ENCODE results near the gene FRRS1L.

The FRRS1L gene

GRCh38 chr9:109158651-109159050 is 8.4 kb downstream of the FRRS1L start:
- Histone ChIP-seq H3K36me3 (ENCODE audit: control insufficient read depth, insufficient read depth, low read length) (no peaks in the 10 kb centered on the region), H3K4me3 (ENCODE audit: low read length) (no peak overlapping the region), H3K27me3 (ENCODE audit: control insufficient read depth, insufficient read depth, low read length) (no peaks in the 10 kb centered on the region; the same call in 1 of the 2 replicates), H3K27ac (ENCODE audit: low read length) (no peak overlapping the region), H3K4me1 (ENCODE audit: control insufficient read depth, insufficient read depth, low read length) (no peaks in the 10 kb centered on the region), H3K9me3 (ENCODE audit: control insufficient read depth, insufficient read depth, low read length) (no peaks in the 10 kb centered on the region; the same call in 1 of the 2 replicates)
- no peak for DNase-seq (ENCODE audit: low read depth, low spot score)

- no peak for DNase-seq (ENCODE audit: low read depth, low spot score)
- no peaks in the 10 kb centered on the region for H3K4me1 ChIP-seq (ENCODE audit: control insufficient read depth, insufficient read depth, low read length)
- no peaks in the 10 kb centered on the region for H3K36me3 ChIP-seq (ENCODE audit: control insufficient read depth, insufficient read depth, low read length)
- H3K4me3 ChIP-seq (ENCODE audit: low read length): no peak overlapping the region
- H3K27me3 ChIP-seq (ENCODE audit: control insufficient read depth, insufficient read depth, low read length): no peaks in the 10 kb centered on the region; the same call in 1 of the 2 replicates
- no peak overlapping the region for H3K27ac ChIP-seq (ENCODE audit: low read length)
- no peaks in the 10 kb centered on the region; the same call in 1 of the 2 replicates for H3K9me3 ChIP-seq (ENCODE audit: control insufficient read depth, insufficient read depth, low read length)
- WGBS (ENCODE audit: insufficient coverage, insufficient read length): no CpG with 5 or more reads among the region's 8 CpGs
These were observed 10.3 kb downstream of the FRRS1L start for GRCh38 chr9:109156708-109157107.

- no CpG with 5 or more reads among the region's 3 CpGs for WGBS (ENCODE audit: insufficient coverage, insufficient read length)
These were observed 16.0 kb downstream of the FRRS1L start for GRCh38 chr9:109150925-109151545.

GRCh38 chr9:109149722-109150121 is 17.3 kb downstream of the FRRS1L start:
- H3K9me3 ChIP-seq (ENCODE audit: control insufficient read depth, insufficient read depth, low read length): no peaks in the 10 kb centered on the region; the same call in 1 of the 2 replicates
- no peak for DNase-seq (ENCODE audit: low read depth, low spot score)

More at GRCh38 chr9:109150925-109151545, 16.0 kb downstream of the FRRS1L start:
- DNase-seq (ENCODE audit: low read depth, low spot score): no peak
- Histone ChIP-seq H3K4me1 (ENCODE audit: control insufficient read depth, insufficient read depth, low read length) (no peaks in the 10 kb centered on the region), H3K4me3 (ENCODE audit: low read length) (no peak overlapping the region), H3K27me3 (ENCODE audit: control insufficient read depth, insufficient read depth, low read length) (no peaks in the 10 kb centered on the region; the same call in 1 of the 2 replicates), H3K27ac (ENCODE audit: low read length) (no peak overlapping the region), H3K36me3 (ENCODE audit: control insufficient read depth, insufficient read depth, low read length) (no peaks in the 10 kb centered on the region), H3K9me3 (ENCODE audit: control insufficient read depth, insufficient read depth, low read length) (no peaks in the 10 kb centered on the region; the same call in 1 of the 2 replicates)

GRCh38 chr9:109149089-109149488 is 18.0 kb downstream of the FRRS1L start:
- WGBS (ENCODE audit: insufficient coverage, insufficient read length): no CpG with 5 or more reads among the region's 5 CpGs
- DNase-seq (ENCODE audit: low read depth, low spot score): no peak
- H3K4me1 ChIP-seq (ENCODE audit: control insufficient read depth, insufficient read depth, low read length): no peaks in the 10 kb centered on the region
- H3K4me3 ChIP-seq (ENCODE audit: low read length): no peak overlapping the region
- H3K27ac ChIP-seq (ENCODE audit: low read length): no peak overlapping the region
- no peaks in the 10 kb centered on the region for H3K36me3 ChIP-seq (ENCODE audit: control insufficient read depth, insufficient read depth, low read length)
- H3K27me3 ChIP-seq (ENCODE audit: control insufficient read depth, insufficient read depth, low read length): no peaks in the 10 kb centered on the region; the same call in 1 of the 2 replicates
- H3K9me3 ChIP-seq (ENCODE audit: control insufficient read depth, insufficient read depth, low read length): no peaks in the 10 kb centered on the region; the same call in 1 of the 2 replicates

More at GRCh38 chr9:109149722-109150121, 17.3 kb downstream of the FRRS1L start:
- no peak overlapping the region for H3K4me3 ChIP-seq (ENCODE audit: low read length)
- no peaks in the 10 kb centered on the region for H3K4me1 ChIP-seq (ENCODE audit: control insufficient read depth, insufficient read depth, low read length)
- no peak overlapping the region for H3K27ac ChIP-seq (ENCODE audit: low read length)
- H3K27me3 ChIP-seq (ENCODE audit: control insufficient read depth, insufficient read depth, low read length): no peaks in the 10 kb centered on the region; the same call in 1 of the 2 replicates
- no peaks in the 10 kb centered on the region for H3K36me3 ChIP-seq (ENCODE audit: control insufficient read depth, insufficient read depth, low read length)
- no CpG with 5 or more reads among the region's 4 CpGs for WGBS (ENCODE audit: insufficient coverage, insufficient read length)

GRCh38 chr9:109145051-109145450 is 22.0 kb downstream of the FRRS1L start:
- WGBS (ENCODE audit: insufficient coverage, insufficient read length): no CpG with 5 or more reads among the region's 6 CpGs
- Histone ChIP-seq H3K27me3 (ENCODE audit: control insufficient read depth, insufficient read depth, low read length) (no peaks in the 10 kb centered on the region), H3K4me3 (ENCODE audit: low read length) (no peak overlapping the region), H3K36me3 (ENCODE audit: control insufficient read depth, insufficient read depth, low read length) (no peaks in the 10 kb centered on the region), H3K4me1 (ENCODE audit: control insufficient read depth, insufficient read depth, low read length) (no peaks in the 10 kb centered on the region), H3K27ac (ENCODE audit: low read length) (no peak overlapping the region), H3K9me3 (ENCODE audit: control insufficient read depth, insufficient read depth, low read length) (no peaks in the 10 kb centered on the region)
- DNase-seq (ENCODE audit: low read depth, low spot score): no peak

- no CpG with 5 or more reads among the region's 5 CpGs for WGBS (ENCODE audit: insufficient coverage, insufficient read length)
- H3K4me3 ChIP-seq (ENCODE audit: low read length): no peak overlapping the region
- no peak for DNase-seq (ENCODE audit: low read depth, low spot score)
These were observed 23.0 kb downstream of the FRRS1L start for GRCh38 chr9:109143881-109144562.

GRCh38 chr9:109141375-109141774 is 25.7 kb downstream of the FRRS1L start:
- Histone ChIP-seq H3K9me3 (ENCODE audit: control insufficient read depth, insufficient read depth, low read length) (no peaks in the 10 kb centered on the region), H3K36me3 (ENCODE audit: control insufficient read depth, insufficient read depth, low read length) (no peaks in the 10 kb centered on the region), H3K27ac (ENCODE audit: low read length) (no peak overlapping the region), H3K4me1 (ENCODE audit: control insufficient read depth, insufficient read depth, low read length) (no peaks in the 10 kb centered on the region), H3K27me3 (ENCODE audit: control insufficient read depth, insufficient read depth, low read length) (no peaks in the 10 kb centered on the region), H3K4me3 (ENCODE audit: low read length) (no peak overlapping the region)
- WGBS (ENCODE audit: insufficient coverage, insufficient read length): no CpG with 5 or more reads among the region's 5 CpGs
- no peak for DNase-seq (ENCODE audit: low read depth, low spot score)

More at GRCh38 chr9:109143881-109144562, 23.0 kb downstream of the FRRS1L start:
- Histone ChIP-seq H3K27me3 (ENCODE audit: control insufficient read depth, insufficient read depth, low read length) (no peaks in the 10 kb centered on the region), H3K4me1 (ENCODE audit: control insufficient read depth, insufficient read depth, low read length) (no peaks in the 10 kb centered on the region), H3K27ac (ENCODE audit: low read length) (no peak overlapping the region), H3K36me3 (ENCODE audit: control insufficient read depth, insufficient read depth, low read length) (no peaks in the 10 kb centered on the region), H3K9me3 (ENCODE audit: control insufficient read depth, insufficient read depth, low read length) (no peaks in the 10 kb centered on the region)

GRCh38 chr9:109139851-109140250 is 27.2 kb downstream of the FRRS1L start:
- Histone ChIP-seq H3K27me3 (ENCODE audit: control insufficient read depth, insufficient read depth, low read length) (no peaks in the 10 kb centered on the region), H3K9me3 (ENCODE audit: control insufficient read depth, insufficient read depth, low read length) (no peaks in the 10 kb centered on the region), H3K36me3 (ENCODE audit: control insufficient read depth, insufficient read depth, low read length) (no peaks in the 10 kb centered on the region), H3K4me1 (ENCODE audit: control insufficient read depth, insufficient read depth, low read length) (no peaks in the 10 kb centered on the region), H3K27ac (ENCODE audit: low read length) (no peak overlapping the region), H3K4me3 (ENCODE audit: low read length) (no peak overlapping the region)
- WGBS (ENCODE audit: insufficient coverage, insufficient read length): no CpG with 5 or more reads among the region's 1 CpG
- no peak for DNase-seq (ENCODE audit: low read depth, low spot score)

- H3K4me3 ChIP-seq (ENCODE audit: low read length): no peak overlapping the region
- no peaks in the 10 kb centered on the region for H3K27me3 ChIP-seq (ENCODE audit: control insufficient read depth, insufficient read depth, low read length)
- H3K36me3 ChIP-seq (ENCODE audit: control insufficient read depth, insufficient read depth, low read length): no peaks in the 10 kb centered on the region
- H3K4me1 ChIP-seq (ENCODE audit: control insufficient read depth, insufficient read depth, low read length): no peaks in the 10 kb centered on the region
- H3K9me3 ChIP-seq (ENCODE audit: control insufficient read depth, insufficient read depth, low read length): no peaks in the 10 kb centered on the region
- no peak for DNase-seq (ENCODE audit: low read depth, low spot score)
- no CpG with 5 or more reads among the region's 2 CpGs for WGBS (ENCODE audit: insufficient coverage, insufficient read length)
- no peak overlapping the region for H3K27ac ChIP-seq (ENCODE audit: low read length)
These were observed 28.6 kb downstream of the FRRS1L start for GRCh38 chr9:109138421-109138820.

Measured in iPS DF 6.9 (cell line).